Measurements from ENCODE around the gene PLA2G2F. TPM values are rescaled to one million over a fixed set of nuclear protein-coding genes. Genes with fewer than 3 reads are reported as not detected.

PLA2G2F gene
- total RNA-seq, 6 donors from 2014 or later: not detected

DNA sequence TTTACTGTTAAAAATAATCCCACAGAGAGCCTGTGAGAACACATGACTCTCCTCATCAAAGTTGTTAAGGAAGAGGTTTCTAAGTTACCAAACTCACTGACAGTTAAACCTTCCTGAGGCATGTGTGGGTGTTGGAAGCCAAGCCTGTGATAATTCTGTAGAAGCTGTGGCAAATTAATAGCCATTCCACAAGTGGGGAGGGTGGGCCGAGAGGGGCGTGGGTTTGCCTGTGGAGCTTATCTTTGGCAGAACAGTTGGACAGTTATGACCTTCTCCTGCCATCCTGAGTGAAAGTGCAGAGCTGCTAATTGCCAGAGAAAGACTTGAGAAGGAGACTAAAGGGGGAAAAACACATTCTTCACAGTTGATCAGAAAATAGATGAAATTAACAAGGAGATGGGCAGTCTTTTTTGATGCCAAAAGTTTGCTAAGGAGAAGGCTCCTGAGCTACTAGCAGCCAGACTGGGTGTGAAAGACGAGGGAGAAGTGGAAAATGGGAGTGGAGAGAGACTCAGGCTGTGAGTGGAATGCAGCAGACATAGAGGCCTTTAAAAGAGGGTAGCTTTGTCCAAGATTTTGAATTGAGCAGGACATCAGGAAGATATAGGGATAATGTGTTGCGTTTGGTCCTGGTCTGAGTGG lies 48.8 kb downstream of the PLA2G2F start:
- DNase-seq: no peak
- no peak overlapping the region for H3K27ac ChIP-seq

GRCh38 chr1:20188455-20188817 lies 49.3 kb downstream of the PLA2G2F start:
- WGBS, 2 donors: 74 to 83% methylated on average over 4 of the region's 4 CpGs
- peaks cover 16 to 36% (median 31%) of the 10 kb centered on the region in 4 donors for H3K4me1 ChIP-seq
- no peaks in the 10 kb centered on the region for H3K36me3 ChIP-seq
- TF ChIP-seq, protein P1, sequence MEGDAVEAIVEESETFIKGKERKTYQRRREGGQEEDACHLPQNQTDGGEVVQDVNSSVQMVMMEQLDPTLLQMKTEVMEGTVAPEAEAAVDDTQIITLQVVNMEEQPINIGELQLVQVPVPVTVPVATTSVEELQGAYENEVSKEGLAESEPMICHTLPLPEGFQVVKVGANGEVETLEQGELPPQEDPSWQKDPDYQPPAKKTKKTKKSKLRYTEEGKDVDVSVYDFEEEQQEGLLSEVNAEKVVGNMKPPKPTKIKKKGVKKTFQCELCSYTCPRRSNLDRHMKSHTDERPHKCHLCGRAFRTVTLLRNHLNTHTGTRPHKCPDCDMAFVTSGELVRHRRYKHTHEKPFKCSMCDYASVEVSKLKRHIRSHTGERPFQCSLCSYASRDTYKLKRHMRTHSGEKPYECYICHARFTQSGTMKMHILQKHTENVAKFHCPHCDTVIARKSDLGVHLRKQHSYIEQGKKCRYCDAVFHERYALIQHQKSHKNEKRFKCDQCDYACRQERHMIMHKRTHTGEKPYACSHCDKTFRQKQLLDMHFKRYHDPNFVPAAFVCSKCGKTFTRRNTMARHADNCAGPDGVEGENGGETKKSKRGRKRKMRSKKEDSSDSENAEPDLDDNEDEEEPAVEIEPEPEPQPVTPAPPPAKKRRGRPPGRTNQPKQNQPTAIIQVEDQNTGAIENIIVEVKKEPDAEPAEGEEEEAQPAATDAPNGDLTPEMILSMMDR (IDR thresholded peaks at IDR 0.05): no peak
- no peak for TF ChIP-seq EP300 (IDR thresholded peaks at IDR 0.05)
- no peak for TF ChIP-seq POLR2A (IDR thresholded peaks at IDR 0.05)
- TF ChIP-seq POLR2AphosphoS5 (IDR thresholded peaks at IDR 0.05): no peak
- no peaks in the 10 kb centered on the region for H3K9me3 ChIP-seq
- peaks cover 0 to 4% (median 0%) of the 10 kb centered on the region in 4 donors for H3K27me3 ChIP-seq
- ATAC-seq (ENCODE audit: low FRiP score in 2 of 2): no peak
- no peak for DNase-seq
- H3K4me3 ChIP-seq: no peak overlapping the region
- no peak overlapping the region for H3K27ac ChIP-seq

More for the DNA sequence above, 48.8 kb downstream of the PLA2G2F start:
- H3K9me3 ChIP-seq: no peaks in the 10 kb centered on the region
- no peak for ATAC-seq (ENCODE audit: low FRiP score in 2 of 2)
- H3K4me1 ChIP-seq: peaks cover 16 to 36% (median 31%) of the 10 kb centered on the region in 4 donors
- 59 to 77% methylated on average over 4 of the region's 4 CpGs for WGBS, 2 donors
- H3K36me3 ChIP-seq: no peaks in the 10 kb centered on the region
- H3K4me3 ChIP-seq: no peak overlapping the region
- H3K27me3 ChIP-seq: peaks cover 0 to 4% (median 0%) of the 10 kb centered on the region in 4 donors
- TF ChIP-seq, protein P1 (IDR thresholded peaks at IDR 0.05): no peak
- TF ChIP-seq EP300 (IDR thresholded peaks at IDR 0.05) (no peak), POLR2AphosphoS5 (IDR thresholded peaks at IDR 0.05) (no peak), POLR2A (IDR thresholded peaks at IDR 0.05) (no peak)

DNA sequence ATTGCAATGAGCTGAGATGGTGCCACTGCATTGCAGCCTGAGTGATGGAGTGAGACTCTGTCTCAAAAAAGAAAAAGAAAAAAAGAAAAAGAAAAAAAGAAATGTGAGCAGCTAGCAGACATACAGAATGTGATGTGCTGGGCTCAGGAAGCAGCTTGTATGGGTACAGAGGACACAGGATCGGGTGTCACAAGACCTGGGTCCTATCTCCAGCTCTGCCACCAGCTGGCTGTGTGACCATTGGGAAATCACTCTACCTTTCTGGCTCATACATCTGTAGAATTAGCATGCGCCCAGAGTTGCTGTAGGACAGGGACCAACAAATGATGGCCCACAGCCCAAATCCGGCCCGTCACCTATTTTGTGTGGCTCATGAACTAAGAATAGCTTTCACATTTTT lies 50.5 kb downstream of the PLA2G2F start:
- ATAC-seq (ENCODE audit: low FRiP score in 2 of 2): no peak
- Histone ChIP-seq H3K4me1 (peaks cover 16 to 35% (median 31%) of the 10 kb centered on the region in 4 donors), H3K36me3 (no peaks in the 10 kb centered on the region), H3K27ac (no peak overlapping the region), H3K27me3 (peaks cover 0 to 4% (median 0%) of the 10 kb centered on the region in 4 donors), H3K9me3 (no peaks in the 10 kb centered on the region), H3K4me3 (no peak overlapping the region)
- TF ChIP-seq POLR2AphosphoS5 (IDR thresholded peaks at IDR 0.05) (no peak), POLR2A (IDR thresholded peaks at IDR 0.05) (no peak), EP300 (IDR thresholded peaks at IDR 0.05) (no peak)
- TF ChIP-seq, protein P1 (IDR thresholded peaks at IDR 0.05): no peak
- DNase-seq: no peak
- WGBS, 2 donors: 92 to 97% methylated on average over 4 of the region's 4 CpGs

DNA sequence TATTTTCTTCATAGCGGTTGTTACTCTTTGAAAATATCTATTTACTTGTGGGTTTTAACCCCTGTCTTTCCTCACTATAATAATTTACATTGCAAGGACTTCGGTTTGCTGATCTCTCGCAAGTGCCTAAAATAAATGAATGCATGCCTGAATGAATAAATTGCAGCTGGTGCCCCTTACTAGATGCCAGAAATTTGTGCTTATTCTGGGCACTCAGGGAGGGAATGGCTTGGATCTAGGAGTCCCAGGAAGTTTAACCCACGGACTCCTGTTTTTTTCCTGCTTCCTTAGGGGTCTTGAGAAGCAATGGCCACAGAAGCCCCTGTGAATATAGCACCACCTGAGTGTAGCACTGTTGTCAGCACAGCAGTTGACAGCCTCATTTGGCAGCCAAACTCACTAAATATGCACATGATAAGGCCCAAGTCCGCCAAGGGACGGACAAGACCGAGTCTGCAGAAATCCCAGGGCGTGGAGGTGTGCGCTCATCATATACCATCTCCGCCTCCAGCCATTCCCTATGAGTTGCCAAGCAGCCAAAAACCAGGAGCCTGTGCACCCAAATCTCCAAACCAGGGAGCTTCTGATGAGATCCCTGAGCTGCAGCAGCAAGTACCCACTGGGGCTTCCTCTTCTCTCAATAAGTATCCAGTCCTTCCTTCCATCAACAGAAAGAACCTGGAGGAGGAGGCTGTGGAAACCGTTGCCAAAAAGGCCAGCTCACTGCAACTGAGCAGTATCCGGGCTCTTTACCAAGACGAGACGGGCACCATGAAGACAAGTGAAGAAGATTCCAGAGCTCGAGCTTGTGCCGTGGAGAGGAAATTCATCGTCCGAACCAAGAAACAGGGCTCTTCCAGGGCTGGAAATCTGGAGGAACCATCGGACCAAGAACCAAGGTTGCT lies 51.4 kb downstream of the PLA2G2F start:
- H3K27ac ChIP-seq: no peak overlapping the region
- 93 to 95% methylated on average over 19 of the region's 19 CpGs for WGBS, 2 donors
- peaks cover 17 to 33% (median 25%) of the 10 kb centered on the region in 4 donors for H3K4me1 ChIP-seq
- no peak overlapping the region for H3K4me3 ChIP-seq
- ATAC-seq (ENCODE audit: low FRiP score in 2 of 2): no peak
- no peak for DNase-seq
- H3K27me3 ChIP-seq: peaks cover 0 to 4% (median 0%) of the 10 kb centered on the region in 4 donors
- TF ChIP-seq EP300 (IDR thresholded peaks at IDR 0.05) (no peak), POLR2A (IDR thresholded peaks at IDR 0.05) (no peak), POLR2AphosphoS5 (IDR thresholded peaks at IDR 0.05) (no peak)
- TF ChIP-seq, protein P1 (IDR thresholded peaks at IDR 0.05): no peak
- no peaks in the 10 kb centered on the region for H3K36me3 ChIP-seq
- no peaks in the 10 kb centered on the region for H3K9me3 ChIP-seq

All from upper lobe of left lung (tissue), 6 donors.